SK-N-MC (cell line): Measurements from ENCODE around the gene DOCK6.

ENCODE experiments used
- EZH2 ChIP-seq: fragments of 200-600 bp; sonication (generic); IDR thresholded peaks from one replicate; pipeline ENCODE4 v1.6.1; 2017; ENCODE audit warnings: antibody characterized with exemption
- FOXP2 ChIP-seq: optimal IDR thresholded peaks from 2 replicates; pipeline ENCODE3; 2011; ENCODE audit warnings: mild to moderate bottlenecking, moderate library complexity; ENCODE audit not compliant: insufficient read depth; ENCODE audit errors: extremely low read length, control extremely low read depth
- POLR2AphosphoS5 ChIP-seq: IDR thresholded peaks from 2 replicates; pipeline ENCODE4 v1.6.1; 2012; ENCODE audit warnings: mild to moderate bottlenecking, low read depth, low read length, borderline replicate concordance

- TF ChIP-seq POLR2AphosphoS5 (no peak), EZH2 (no peak), FOXP2 (no peak)
These were observed 35.0 kb downstream of the DOCK6 start for GRCh38 chr19:11227195-11227886.
